Left ventricle myocardium inferior (tissue), 1 donor: Measurements from ENCODE around the gene CEACAM21. TPM values are rescaled to one million over a fixed set of nuclear protein-coding genes. Genes with fewer than 3 reads are reported as not detected.

Source experiments
- DNase-seq: peaks from one replicate; pipeline ENCODE4 v3.0.0-alpha.2; 2020
- H3K27ac ChIP-seq: fragments of 200-600 bp; replicated peaks from 2 replicates; pipeline ENCODE4 v1.8.0; 2021
- H3K27me3 ChIP-seq: fragments of 200-600 bp; 2 replicates; pipeline ENCODE4 v1.8.0; 2021; ENCODE audit warnings: low read depth
- H3K36me3 ChIP-seq: fragments of 200-600 bp; 2 replicates; pipeline ENCODE4 v1.8.0; 2021
- H3K4me1 ChIP-seq: fragments of 200-600 bp; 2 replicates; pipeline ENCODE4 v1.8.0; 2021
- H3K4me3 ChIP-seq: fragments of 200-600 bp; 2 replicates; pipeline ENCODE4 v1.8.0; 2021; ENCODE audit warnings: mild to moderate bottlenecking, moderate library complexity
- H3K9me3 ChIP-seq: fragments of 200-600 bp; replicated peaks from 2 replicates; pipeline ENCODE4 v1.8.0; 2021
- intact Hi-C: fragments of 100-400 bp; cut with micrococcal nuclease; formaldehyde crosslinking; loops from one replicate; pipeline ENCODE4 v1.11.0; 2022
- total RNA-seq: library from RNA; stranded (reverse); fragmentation: NEBNext Ultra II Directional; extraction: Animal tissue kit (Norgen Biotek cat#: 25700); gene quantifications from one replicate; pipeline ENCODE4 v1.2.1, GENCODE V29; 2021
- TF ChIP-seq, protein P1 (sequence below): fragments of 200-600 bp; IDR thresholded peaks from 2 replicates; pipeline ENCODE4 v1.8.0; 2021; ENCODE audit warnings: antibody characterized with exemption, mild to moderate bottlenecking, borderline replicate concordance
- donor health status: DM: no; HTN: yes; CAD: no; lungs with severe emphysema.

Gene CEACAM21
- total RNA-seq, 1 donor from 2014 or later: 0.60 TPM

DNA sequence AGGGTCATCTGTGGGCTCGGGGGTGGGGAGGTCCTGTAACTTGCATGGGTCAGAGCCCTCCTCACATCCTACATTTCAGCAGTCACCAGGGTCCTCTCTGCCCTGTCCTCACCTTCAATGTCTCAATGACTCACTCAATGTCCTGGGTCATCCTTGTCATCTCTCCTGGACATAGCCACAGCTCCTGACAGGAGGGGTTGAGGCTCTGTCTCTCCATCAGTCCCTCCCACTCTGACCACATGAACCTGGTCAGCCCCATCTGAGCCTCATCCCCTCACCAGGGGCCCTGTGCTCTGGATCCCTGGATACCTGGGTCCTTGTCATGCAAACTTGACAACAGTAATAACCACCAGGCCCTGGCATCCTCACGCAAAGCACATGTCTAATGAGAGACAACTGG is 13.4 kb downstream of the CEACAM21 start:
- Histone ChIP-seq H3K4me1 (no peaks in the 10 kb centered on the region), H3K36me3 (no peaks in the 10 kb centered on the region), H3K27ac (no peak overlapping the region), H3K9me3 (peaks cover 20% of the 10 kb centered on the region), H3K4me3 (no peak overlapping the region), H3K27me3 (peaks cover 44% of the 10 kb centered on the region)
- DNase-seq: no peak
- intact Hi-C loops: no loop called here
- TF ChIP-seq, protein P1, sequence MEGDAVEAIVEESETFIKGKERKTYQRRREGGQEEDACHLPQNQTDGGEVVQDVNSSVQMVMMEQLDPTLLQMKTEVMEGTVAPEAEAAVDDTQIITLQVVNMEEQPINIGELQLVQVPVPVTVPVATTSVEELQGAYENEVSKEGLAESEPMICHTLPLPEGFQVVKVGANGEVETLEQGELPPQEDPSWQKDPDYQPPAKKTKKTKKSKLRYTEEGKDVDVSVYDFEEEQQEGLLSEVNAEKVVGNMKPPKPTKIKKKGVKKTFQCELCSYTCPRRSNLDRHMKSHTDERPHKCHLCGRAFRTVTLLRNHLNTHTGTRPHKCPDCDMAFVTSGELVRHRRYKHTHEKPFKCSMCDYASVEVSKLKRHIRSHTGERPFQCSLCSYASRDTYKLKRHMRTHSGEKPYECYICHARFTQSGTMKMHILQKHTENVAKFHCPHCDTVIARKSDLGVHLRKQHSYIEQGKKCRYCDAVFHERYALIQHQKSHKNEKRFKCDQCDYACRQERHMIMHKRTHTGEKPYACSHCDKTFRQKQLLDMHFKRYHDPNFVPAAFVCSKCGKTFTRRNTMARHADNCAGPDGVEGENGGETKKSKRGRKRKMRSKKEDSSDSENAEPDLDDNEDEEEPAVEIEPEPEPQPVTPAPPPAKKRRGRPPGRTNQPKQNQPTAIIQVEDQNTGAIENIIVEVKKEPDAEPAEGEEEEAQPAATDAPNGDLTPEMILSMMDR: no peak

DNA sequence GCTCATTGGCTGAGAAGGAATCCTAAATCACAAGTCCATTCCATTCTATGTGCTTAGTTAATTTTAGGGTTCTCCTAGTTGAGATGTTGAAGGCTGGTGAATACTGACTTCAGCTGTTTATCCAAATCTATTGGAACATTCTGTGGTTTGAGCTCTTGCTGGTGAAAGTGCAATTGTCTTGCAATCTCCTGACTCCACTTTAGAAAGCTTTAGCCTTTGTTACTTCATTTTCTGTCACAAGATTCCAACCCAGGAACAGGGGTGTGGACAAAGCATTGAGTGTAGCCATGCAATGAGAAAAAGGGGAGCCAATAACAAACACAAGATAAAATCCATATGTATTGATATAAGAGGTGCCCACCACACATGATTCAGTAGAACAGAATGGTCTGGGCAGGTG is 15.0 kb downstream of the CEACAM21 start:
- Histone ChIP-seq H3K4me3 (no peak overlapping the region), H3K36me3 (no peaks in the 10 kb centered on the region), H3K4me1 (no peaks in the 10 kb centered on the region), H3K9me3 (peaks cover 20% of the 10 kb centered on the region), H3K27me3 (peaks cover 38% of the 10 kb centered on the region), H3K27ac (no peak overlapping the region)
- TF ChIP-seq, protein P1: no peak
- intact Hi-C loops: no loop called here
- DNase-seq: no peak

DNA sequence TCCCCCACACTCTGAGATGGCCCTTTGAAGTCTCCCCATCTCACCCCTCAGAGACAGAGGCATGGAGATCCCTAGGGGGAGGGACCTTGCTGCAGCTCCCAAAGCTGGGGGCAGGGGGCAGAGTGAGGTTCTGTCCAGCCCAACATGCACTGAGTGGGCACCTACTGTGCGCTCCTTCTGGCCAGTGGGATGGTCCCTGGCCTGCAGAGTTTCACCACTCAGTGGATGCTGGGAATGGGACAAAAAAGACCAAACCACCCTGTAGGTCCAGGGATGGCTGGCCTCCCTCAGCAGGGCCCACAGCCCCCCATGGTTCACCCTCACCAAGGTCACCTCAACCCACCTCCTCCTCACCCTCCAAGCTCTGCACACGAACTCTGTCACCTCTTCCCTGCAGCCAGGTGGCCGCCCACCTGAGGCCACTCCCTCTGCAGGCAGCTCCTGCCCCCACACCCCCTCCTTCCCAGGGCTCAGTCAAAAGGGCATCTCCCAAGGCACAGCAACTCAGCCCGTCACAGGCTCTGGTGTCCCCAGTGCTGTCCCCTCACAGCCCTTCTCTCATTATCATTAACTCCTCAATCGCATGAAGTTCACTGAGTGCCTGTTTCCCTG is 16.1 kb downstream of the CEACAM21 start:
- Histone ChIP-seq H3K4me1 (no peaks in the 10 kb centered on the region), H3K4me3 (no peak overlapping the region), H3K9me3 (peaks cover 20% of the 10 kb centered on the region), H3K27me3 (peaks cover 49% of the 10 kb centered on the region), H3K36me3 (no peaks in the 10 kb centered on the region), H3K27ac (no peak overlapping the region)
- TF ChIP-seq, protein P1: no peak
- DNase-seq: no peak
- intact Hi-C loops: no loop called here

DNA sequence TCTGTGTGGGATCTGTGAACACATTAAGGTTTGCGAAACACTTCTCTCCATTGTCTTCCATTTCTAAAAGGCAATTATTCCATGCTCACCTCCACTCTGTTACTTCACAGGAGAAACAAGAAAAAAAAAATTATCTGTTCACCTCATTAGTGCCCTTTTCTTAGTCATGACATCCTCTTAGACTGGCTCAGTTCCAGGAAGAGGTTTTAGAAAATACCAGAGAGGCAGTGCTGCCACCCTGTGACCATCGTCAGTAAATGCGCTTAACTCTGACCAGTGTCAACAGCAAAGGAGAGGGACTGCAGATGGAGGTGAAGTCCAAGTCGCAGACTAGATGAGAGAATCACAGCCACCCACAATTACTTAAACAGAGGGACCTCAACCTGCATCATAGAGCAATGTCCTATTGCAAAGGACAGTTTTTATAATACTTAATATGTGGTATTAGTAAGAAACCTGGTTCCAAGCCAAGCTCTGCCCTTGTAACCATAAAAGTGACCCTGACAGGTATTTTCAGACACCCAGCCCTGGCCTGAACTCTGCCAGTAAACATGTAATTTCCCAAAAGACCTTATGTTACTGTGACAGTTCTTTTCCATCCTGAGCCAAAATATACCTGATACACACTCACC is 19.4 kb downstream of the CEACAM21 start:
- no peak overlapping the region for H3K27ac ChIP-seq
- no peak overlapping the region for H3K4me3 ChIP-seq
- peaks cover 69% of the 10 kb centered on the region for H3K27me3 ChIP-seq
- H3K36me3 ChIP-seq: no peaks in the 10 kb centered on the region
- DNase-seq: peak; percentile 23
- H3K9me3 ChIP-seq: peaks cover 20% of the 10 kb centered on the region
- intact Hi-C loops: no loop called here
- H3K4me1 ChIP-seq: no peaks in the 10 kb centered on the region
- TF ChIP-seq, protein P1: peak; percentile 67

DNA sequence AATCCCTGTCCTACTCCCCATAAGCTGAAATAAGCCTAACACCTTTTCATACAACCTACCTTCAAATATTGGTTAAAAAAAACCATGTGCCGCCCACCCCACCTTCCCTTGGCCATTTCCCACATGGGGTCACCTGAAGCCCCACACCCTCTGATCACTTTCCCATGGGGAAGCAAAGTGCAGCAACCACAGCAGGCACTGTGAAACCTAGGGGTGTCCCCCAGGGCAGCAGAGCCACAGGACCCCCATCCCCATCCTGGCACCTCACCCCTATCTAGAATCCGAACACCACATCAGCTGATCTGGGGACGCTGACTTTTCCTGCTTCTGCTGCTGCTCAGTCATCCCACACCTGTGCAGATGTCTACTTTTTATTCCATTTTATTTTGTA is 19.9 kb downstream of the CEACAM21 start:
- TF ChIP-seq, protein P1: no peak
- peaks cover 20% of the 10 kb centered on the region for H3K9me3 ChIP-seq
- no peaks in the 10 kb centered on the region for H3K4me1 ChIP-seq
- H3K4me3 ChIP-seq: no peak overlapping the region
- intact Hi-C loops: no loop called here
- DNase-seq: no peak
- H3K36me3 ChIP-seq: no peaks in the 10 kb centered on the region
- H3K27me3 ChIP-seq: peaks cover 68% of the 10 kb centered on the region
- no peak overlapping the region for H3K27ac ChIP-seq
